Lower leg skin (tissue), 4 donors: Measurements from ENCODE around the gene KMT5B. TPM values are rescaled to one million over a fixed set of nuclear protein-coding genes. Genes with fewer than 3 reads are reported as not detected.

Experiments
- DNase-seq, 2 donors: peaks; one replicate each; pipeline ENCODE4 v3.0.0-alpha.2; 2019; ENCODE audit warnings: low spot score in 2 of 2
- H3K4me3 ChIP-seq: fragments of 200-600 bp; sonication (generic); 2 replicates; pipeline ENCODE4 v1.5.1; 2017; ENCODE audit warnings: mild to moderate bottlenecking, low read depth; ENCODE audit not compliant: poor library complexity, severe bottlenecking
- CTCF ChIP-seq, 3 donors: fragments of 450-650 bp; IDR thresholded peaks; one replicate each; pipeline ENCODE4 v1.5.1; 2016; ENCODE audit warnings: antibody characterized with exemption in 3 of 3, mild to moderate bottlenecking in 3 of 3, moderate library complexity in 2 of 3
- POLR2A ChIP-seq, 2 donors: fragments of 450-650 bp; IDR thresholded peaks; one replicate each; pipeline ENCODE4 v1.6.1; 2016 to 2017; ENCODE audit warnings: antibody characterized with exemption in 2 of 2, mild to moderate bottlenecking in 1 of 2, moderate library complexity in 1 of 2
- WGBS, 2 donors: methylation state at CpG; one replicate each; pipeline ENCODE4 v1.1.5; 2018; 5-methylcytosine and 5-hydroxymethylcytosine counted together
- intact Hi-C: fragments of 100-400 bp; cut with DNase I; formaldehyde crosslinking; loops from one replicate; pipeline ENCODE4 v1.15.0; 2023; ENCODE audit warnings: low total_unique reads
- total RNA-seq, 4 donors: library from RNA; depleted of rRNA; stranded (reverse); fragments of >200 nt; gene quantifications; one replicate each; pipeline ENCODE4 v1.1.0, GENCODE V29; 2016

Gene KMT5B
- 10 to 100 TPM; 26.3 to 34.9 (median 34.0) TPM for total RNA-seq

GRCh38 chr11:68213135-68213515, at the start of gene KMT5B:
Gene KMT5B (minus strand): TSS chr11:68213296. CDS start chr11:68190076, 23,220 bp downstream.
- peak in 1 of 2 donors; percentile 91 for DNase-seq
- no peak for TF ChIP-seq CTCF (IDR thresholded peaks at IDR 0.05)
- no peak for TF ChIP-seq POLR2A (IDR thresholded peaks at IDR 0.05)
- H3K4me3 ChIP-seq = peak within 1 kb of the TSS; percentile 87
- intact Hi-C loops = no loop called here
- WGBS, 2 donors = 0% methylated on average over 6 of the region's 60 CpGs; no CpG with 5 or more reads in 1 of the 2 donors

- TF ChIP-seq POLR2A (IDR thresholded peaks at IDR 0.05) (no peak), CTCF (IDR thresholded peaks at IDR 0.05) (no peak)
- H3K4me3 ChIP-seq = no peak overlapping the region
- intact Hi-C loops = no loop called here
- peak in 1 of 2 donors; percentile 76 for DNase-seq
- 90 to 97% methylated on average over 8 of the region's 8 CpGs for WGBS, 2 donors
Observed at GRCh38 chr11:68262544-68262827, 49.4 kb upstream of the KMT5B start.

- TF ChIP-seq CTCF (IDR thresholded peaks at IDR 0.05) (no peak), POLR2A (IDR thresholded peaks at IDR 0.05) (no peak)
- H3K4me3 ChIP-seq = no peak overlapping the region
- DNase-seq = peak in 1 of 2 donors; percentile 82
- intact Hi-C loops = no loop called here
- WGBS, 2 donors = 89 to 91% methylated on average over 21 to 24 of the region's 24 CpGs
Observed at GRCh38 chr11:68261749-68262543, 48.9 kb upstream of the KMT5B start.

GRCh38 chr11:68261006-68261405, 47.9 kb upstream of the KMT5B start:
- DNase-seq = peak in 1 of 2 donors; percentile 63
- WGBS, 2 donors = 73 to 77% methylated on average over 15 of the region's 15 CpGs
- TF ChIP-seq POLR2A (IDR thresholded peaks at IDR 0.05) (no peak), CTCF (IDR thresholded peaks at IDR 0.05) (no peak)
- H3K4me3 ChIP-seq = no peak overlapping the region
- intact Hi-C loops = no loop called here

GRCh38 chr11:68260484-68260883, 47.4 kb upstream of the KMT5B start:
- DNase-seq = peak in 1 of 2 donors; percentile 76
- TF ChIP-seq POLR2A (IDR thresholded peaks at IDR 0.05) = no peak
- no peak for TF ChIP-seq CTCF (IDR thresholded peaks at IDR 0.05)
- intact Hi-C loops = no loop called here
- H3K4me3 ChIP-seq = no peak overlapping the region
- 96 to 98% methylated on average over 5 to 6 of the region's 6 CpGs for WGBS, 2 donors
